HG03469 (cell line): Measurements from ENCODE around the gene CLCNKB.
"Not testable (repeated sequence)": the region's sequence is repeated elsewhere in the genome, so short reads cannot be mapped to it uniquely, and the experiment has no call there.

ENCODE experiments used
- ATAC-seq: cut with Tn5 transposase; IDR thresholded peaks from one replicate; pipeline ENCODE4 v1.9.1; 2021; ENCODE audit warnings: mild to moderate bottlenecking, moderate library complexity, moderate number of reproducible peaks; ENCODE audit not compliant: unreplicated experiment

Gene CLCNKB

GRCh38 chr1:16014509-16015482 lies 28.8 kb upstream of the CLCNKB start:
- no peak for ATAC-seq

- ATAC-seq, result no peak
These were observed 28.1 kb upstream of the CLCNKB start for GRCh38 chr1:16015491-16015890.

- ATAC-seq, result no peak
These were observed 27.4 kb upstream of the CLCNKB start for GRCh38 chr1:16015960-16016901.

- ATAC-seq, result no peak
These were observed 26.5 kb upstream of the CLCNKB start for GRCh38 chr1:16017076-16017460.

GRCh38 chr1:16017461-16018303 lies 25.9 kb upstream of the CLCNKB start, which contains the start of gene HSPB7:
Gene HSPB7, minus strand, starts transcription at chr1:16018043. Its CDS starts 80 bp downstream, at chr1:16017963.
- no peak for ATAC-seq

- ATAC-seq, result no peak
These were observed 25.3 kb upstream of the CLCNKB start for GRCh38 chr1:16018308-16018707.

GRCh38 chr1:16018749-16019643 lies 24.6 kb upstream of the CLCNKB start:
- no peak for ATAC-seq

GRCh38 chr1:16019644-16020277 lies 23.8 kb upstream of the CLCNKB start:
- ATAC-seq, result no peak

- no peak for ATAC-seq
These were observed 23.3 kb upstream of the CLCNKB start for GRCh38 chr1:16020325-16020724.

GRCh38 chr1:16020878-16021277 lies 22.7 kb upstream of the CLCNKB start:
- ATAC-seq, result not testable (repeated sequence)

GRCh38 chr1:16021681-16022080 lies 21.9 kb upstream of the CLCNKB start, which contains the start of gene CLCNKA:
Gene CLCNKA, plus strand, starts transcription at chr1:16022036. Its CDS starts 584 bp downstream, at chr1:16022620.
- no peak for ATAC-seq

- no peak for ATAC-seq
These were observed 21.2 kb upstream of the CLCNKB start for GRCh38 chr1:16022393-16022792.

- ATAC-seq, result no peak
These were observed 20.4 kb upstream of the CLCNKB start for GRCh38 chr1:16023050-16023653.

- ATAC-seq, result not testable (repeated sequence)
These were observed 17.3 kb upstream of the CLCNKB start for GRCh38 chr1:16026302-16026701.

- ATAC-seq, result no peak
These were observed 16.7 kb upstream of the CLCNKB start for GRCh38 chr1:16026723-16027484.

- ATAC-seq, result no peak
These were observed 15.2 kb upstream of the CLCNKB start for GRCh38 chr1:16028237-16029002.

- not testable (repeated sequence) for ATAC-seq
These were observed 14.6 kb upstream of the CLCNKB start for GRCh38 chr1:16029003-16029268.
